HepG2 (cell line): ENCODE data around the gene COL26A1. TPM values are rescaled to one million over a fixed set of nuclear protein-coding genes. Genes with fewer than 3 reads are reported as not detected.

Experiments
- AGO2 ChIP-seq: fragments of 200-400 bp; formaldehyde crosslinking; optimal IDR thresholded peaks from 2 replicates; pipeline ENCODE3; 2017; ENCODE audit warnings: mild to moderate bottlenecking, low read depth, low read length, moderate library complexity
- ARNT2 ChIP-seq: sonication (generic); formaldehyde crosslinking; IDR thresholded peaks from 2 replicates; pipeline ENCODE4 v1.8.0; 2022; ENCODE audit warnings: mild to moderate bottlenecking, low read depth, missing genetic modification reagents, moderate library complexity
- CENPBD1 ChIP-seq: sonication (generic); formaldehyde crosslinking; IDR thresholded peaks from 2 replicates; pipeline ENCODE4 v1.8.0; 2022; ENCODE audit warnings: missing genetic modification reagents, low read depth, mild to moderate bottlenecking, borderline replicate concordance
- CERS6 ChIP-seq: sonication (generic); formaldehyde crosslinking; IDR thresholded peaks from 2 replicates; pipeline ENCODE4 v1.5.0; 2020; ENCODE audit warnings: missing genetic modification reagents
- GPBP1L1 ChIP-seq: sonication (generic); formaldehyde crosslinking; IDR thresholded peaks from 2 replicates; pipeline ENCODE4 v1.5.0; 2020; ENCODE audit warnings: mild to moderate bottlenecking, missing genetic modification reagents
- JUN ChIP-seq: sonication (generic); formaldehyde crosslinking; IDR thresholded peaks from 2 replicates; pipeline ENCODE4 v1.4.0; 2020; ENCODE audit warnings: mild to moderate bottlenecking, missing genetic modification reagents
- MTA1 ChIP-seq: sonication (generic); formaldehyde crosslinking; IDR thresholded peaks from 2 replicates; pipeline ENCODE4 v1.4.0; 2020; ENCODE audit warnings: missing genetic modification reagents, mild to moderate bottlenecking, borderline replicate concordance
- NCOA5 ChIP-seq: sonication (generic); formaldehyde crosslinking; IDR thresholded peaks from 2 replicates; pipeline ENCODE4 v1.4.0; 2020; ENCODE audit warnings: missing genetic modification reagents
- NFIB ChIP-seq: sonication (generic); formaldehyde crosslinking; IDR thresholded peaks from 2 replicates; pipeline ENCODE4 v1.9.0; 2021; ENCODE audit warnings: missing genetic modification reagents, mild to moderate bottlenecking, borderline replicate concordance
- NR2F2 ChIP-seq: IDR thresholded peaks from 2 replicates; pipeline ENCODE4 v1.6.1; 2012; ENCODE audit warnings: low read depth, inconsistent platforms, borderline replicate concordance
- RXRB ChIP-seq: IDR thresholded peaks from 2 replicates; pipeline ENCODE4 v1.6.1; 2016; ENCODE audit warnings: borderline replicate concordance, missing genetic modification reagents, missing compliant biosample characterization
- SALL2 ChIP-seq: sonication (generic); formaldehyde crosslinking; IDR thresholded peaks from 2 replicates; pipeline ENCODE4 v1.8.1; 2023; ENCODE audit warnings: mild to moderate bottlenecking, missing genetic modification reagents, inconsistent platforms
- ZHX1 ChIP-seq: sonication (generic); formaldehyde crosslinking; IDR thresholded peaks from 2 replicates; pipeline ENCODE4 v1.8.1; 2022; ENCODE audit warnings: low read depth, mild to moderate bottlenecking, missing genetic modification reagents
- ZNF18 ChIP-seq: sonication (generic); formaldehyde crosslinking; IDR thresholded peaks from 2 replicates; pipeline ENCODE4 v1.8.0; 2022; ENCODE audit warnings: mild to moderate bottlenecking, missing genetic modification reagents; ENCODE audit not compliant: insufficient replicate concordance
- ZNF20 ChIP-seq: sonication (generic); formaldehyde crosslinking; IDR thresholded peaks from 2 replicates; pipeline ENCODE4 v1.4.0; 2020; ENCODE audit warnings: mild to moderate bottlenecking, moderate library complexity, missing genetic modification reagents
- ZNF232 ChIP-seq: sonication (generic); formaldehyde crosslinking; IDR thresholded peaks from 2 replicates; pipeline ENCODE4 v1.4.0; 2020; ENCODE audit warnings: missing genetic modification reagents, borderline replicate concordance
- ZNF282 ChIP-seq: fragments of 450-650 bp; IDR thresholded peaks from 2 replicates; pipeline ENCODE4 v1.6.1; 2018; ENCODE audit not compliant: partially characterized antibody
- ZNF383 ChIP-seq: sonication (generic); formaldehyde crosslinking; IDR thresholded peaks from 2 replicates; pipeline ENCODE4 v1.4.0; 2020; ENCODE audit warnings: missing genetic modification reagents, mild to moderate bottlenecking, borderline replicate concordance
- ZNF616 ChIP-seq: sonication (generic); formaldehyde crosslinking; IDR thresholded peaks from 2 replicates; pipeline ENCODE4 v1.5.0; 2020; ENCODE audit warnings: low read depth, mild to moderate bottlenecking, missing genetic modification reagents
- ZSCAN25 ChIP-seq: sonication (generic); formaldehyde crosslinking; IDR thresholded peaks from 2 replicates; pipeline ENCODE4 v1.8.0; 2022; ENCODE audit warnings: mild to moderate bottlenecking, missing genetic modification reagents
- ZSCAN31 ChIP-seq: sonication (generic); formaldehyde crosslinking; IDR thresholded peaks from 2 replicates; pipeline ENCODE4 v1.5.0; 2020; ENCODE audit warnings: low read depth, mild to moderate bottlenecking, missing genetic modification reagents
- polyA plus RNA-seq, 8 experiments: library from polyadenylated mRNA; depleted of rRNA in 3 of 8; stranded (reverse) in 7 of 8; unstranded in 1 of 8; fragments of >200 nt; fragmentation: Illumina TruSeq in 4 of 8; extraction: Trizol in 4 of 8; gene quantifications; 2 replicates each; pipeline versions ENCODE4 v1.2.1 to v1.2.3, GENCODE V29; 2011 to 2016; ENCODE audit warnings: low read depth in 4 of 8, missing spikeins in 1 of 8, mixed read lengths in 1 of 8; ENCODE audit not compliant: insufficient read depth in 1 of 8
- total RNA-seq, 5 experiments: library from RNA; depleted of rRNA; stranded (reverse); fragments of >200 nt; fragmentation: Illumina TruSeq; extraction: Trizol; gene quantifications; 2 replicates each; pipeline ENCODE4 v1.2.3, GENCODE V29; 2016; ENCODE audit warnings: low read depth in 1 of 5

COL26A1 gene
- total and polyA plus RNA-seq, 2 of the 13 experiments (the other 11 are each of a cell fraction or from before 2014, with no cell fraction given) = 7.8 to 9.2 TPM

GRCh38 chr7:101386558-101387231 is 24.0 kb downstream of the COL26A1 start (continued):
- no peak for TF ChIP-seq CENPBD1 (CRISPR knock-in tag)
- TF ChIP-seq NR2F2 = peak; percentile 66; the same call in 1 of the 2 replicates
- no peak for TF ChIP-seq ZNF282
- peak; percentile 26; the same call in 1 of the 2 replicates for TF ChIP-seq ZSCAN25 (CRISPR knock-in tag)
- TF ChIP-seq ZHX1 = no peak
- TF ChIP-seq ZNF18 = peak; percentile 65
- no peak for TF ChIP-seq ARNT2 (CRISPR knock-in tag)
- TF ChIP-seq AGO2 = peak; percentile 42
- no peak for TF ChIP-seq ZNF20 (CRISPR knock-in tag)
- peak; percentile 93 for TF ChIP-seq RXRB (CRISPR knock-in tag)
- 0 out of 2 replicates have a peak, but pooled peaks have one; percentile 28 for TF ChIP-seq JUN
- no peak for TF ChIP-seq CERS6 (CRISPR knock-in tag)
- TF ChIP-seq ZNF616 (CRISPR knock-in tag) = no peak
- no peak for TF ChIP-seq SALL2 (CRISPR knock-in tag)
- TF ChIP-seq NCOA5 (CRISPR knock-in tag) = no peak
- TF ChIP-seq NFIB (CRISPR knock-in tag) = no peak
- TF ChIP-seq GPBP1L1 (CRISPR knock-in tag) = no peak
- TF ChIP-seq ZNF383 (CRISPR knock-in tag) = no peak
- TF ChIP-seq ZSCAN31 = peak; percentile 61; the same call in 1 of the 2 replicates
- TF ChIP-seq ZNF232 (CRISPR knock-in tag) = no peak
- peak; percentile 40; the same call in 1 of the 2 replicates for TF ChIP-seq MTA1
